Ammon's horn (tissue), 1 donor: Measurements from ENCODE around the gene NPL.

ENCODE experiments used
- DNase-seq: peaks from one replicate; pipeline ENCODE4 v3.0.0-alpha.2; 2016; ENCODE audit warnings: low spot score

The NPL gene

DNA sequence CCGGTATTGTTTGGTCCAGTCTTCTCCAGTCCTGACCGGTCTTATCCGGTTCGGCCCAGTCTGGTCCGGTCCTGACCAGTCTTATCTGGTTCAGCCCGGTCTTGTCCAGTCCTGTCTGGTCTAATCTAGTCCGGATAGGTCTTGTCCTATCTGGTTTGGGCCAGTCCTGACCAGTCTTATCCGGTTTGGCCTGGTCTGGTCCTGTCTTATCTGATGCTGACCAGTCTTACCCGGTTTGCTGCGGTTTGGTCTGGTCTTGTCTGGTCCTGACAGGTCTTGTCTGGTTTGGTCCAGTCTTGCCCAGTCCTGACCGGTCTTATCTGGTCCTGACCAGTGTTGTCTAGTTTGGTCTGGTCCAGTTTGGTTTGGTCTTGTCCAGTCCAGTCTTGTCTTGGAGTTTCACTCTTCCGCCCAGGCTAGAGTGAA is 79.7 kb downstream of the NPL start:
- no peak for DNase-seq

DNA sequence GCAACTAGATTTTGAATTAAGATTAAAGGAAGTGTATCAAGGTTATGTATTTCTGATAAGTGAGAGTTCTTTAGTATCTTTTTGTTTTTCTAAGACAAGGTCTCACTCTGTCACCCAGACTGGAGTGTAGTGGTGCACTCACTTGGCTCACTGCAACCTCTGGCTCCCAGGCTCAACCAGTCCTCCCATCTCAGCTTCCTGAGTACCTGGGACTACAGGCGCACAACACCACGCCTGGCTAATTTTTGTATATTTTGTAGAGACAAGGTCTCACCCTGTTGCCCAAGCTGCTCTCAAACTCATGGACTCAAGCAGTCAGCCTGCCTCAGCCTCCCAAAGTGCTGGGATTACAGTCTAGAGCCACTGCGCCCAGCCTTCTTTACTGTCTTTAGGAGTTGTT is 83.3 kb downstream of the NPL start:
- DNase-seq = no peak

DNA sequence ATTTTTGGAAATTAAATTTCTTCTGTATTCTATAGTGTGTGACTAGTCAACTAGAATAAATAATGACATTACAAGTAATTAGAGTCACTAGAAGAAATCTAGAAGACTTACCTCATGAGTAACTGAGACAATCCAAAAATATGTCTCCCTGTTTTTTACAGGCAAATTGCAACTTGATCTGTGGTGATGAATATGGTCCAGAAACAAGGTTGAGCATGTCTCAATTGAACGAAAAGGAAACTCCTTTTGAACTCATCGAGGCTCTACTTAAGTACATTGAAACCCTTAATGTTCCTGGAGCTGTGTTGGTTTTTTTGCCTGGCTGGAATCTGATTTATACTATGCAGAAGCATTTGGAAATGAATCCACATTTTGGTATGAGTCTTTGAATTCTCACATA is 86.3 kb downstream of the NPL start:
- no peak for DNase-seq

DNA sequence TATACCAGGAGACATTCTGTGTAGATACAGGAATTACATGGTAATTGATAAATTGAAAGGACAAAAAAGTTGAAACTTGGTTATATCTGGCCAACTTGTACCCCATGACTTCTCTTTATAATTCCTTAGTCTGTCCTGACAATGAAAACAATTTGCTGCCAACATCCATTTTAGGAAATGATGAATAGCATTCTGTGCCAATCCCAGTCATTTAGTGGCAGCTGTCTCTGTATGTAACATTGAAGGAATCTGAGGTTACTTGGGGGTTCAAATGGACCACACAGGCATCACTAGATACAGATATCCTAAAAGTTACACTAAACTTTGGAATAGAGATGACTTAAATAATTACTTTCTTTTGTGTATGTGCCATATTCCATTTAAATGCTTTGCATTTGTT is 87.8 kb downstream of the NPL start:
- no peak for DNase-seq

DNA sequence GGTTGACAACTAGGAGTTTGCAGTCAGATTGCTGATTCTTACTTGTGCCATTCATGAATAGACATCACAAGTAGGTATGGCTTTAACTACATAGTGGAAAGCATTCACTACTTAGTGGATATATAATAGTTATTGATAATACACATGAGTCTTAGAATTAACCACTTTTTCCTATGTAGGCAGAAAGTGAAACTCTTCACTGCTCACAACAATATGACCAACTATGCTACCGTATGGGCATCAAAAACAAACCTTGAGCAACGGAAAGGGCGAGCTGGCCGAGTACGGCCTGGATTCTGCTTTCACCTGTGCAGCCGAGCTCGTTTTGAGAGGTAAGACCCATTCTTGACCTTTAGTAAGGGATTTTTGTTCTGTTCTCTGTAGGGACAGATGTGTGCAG is 88.3 kb downstream of the NPL start:
- DNase-seq = no peak
